Endothelial cell of umbilical vein (primary cell): ENCODE data around the gene PRKCG. TPM values are rescaled to one million over a fixed set of nuclear protein-coding genes. Genes with fewer than 3 reads are reported as not detected.

Experiments used
- BruUV-seq: library from RNA; stranded (reverse); fragments of 400-500 nt; replicated peaks from 2 replicates; lab custom pipeline; 2021; lab: Mats Ljungman, UMichigan
- CTCF ChIA-PET: fragments of 300-600, 350-600 bp; sonication (Branson Sonifier 250); formaldehyde crosslinking; loops from one replicate; lab custom pipeline; 2021; ENCODE audit warnings: antibody characterized with exemption, inconsistent platforms; lab: Charles Lee
- POLR2A ChIA-PET: fragments of 300-600, 350-600 bp; sonication (Branson Sonifier 250); formaldehyde crosslinking; loops from one replicate; lab custom pipeline; 2021; ENCODE audit warnings: antibody characterized with exemption, inconsistent platforms; lab: Charles Lee
- DNase-seq: peaks from one replicate; pipeline ENCODE4 v3.0.0-alpha.2; 2011; ENCODE audit warnings: low read depth, low spot score
- FAIRE-seq: peaks from 2 replicates; lab custom pipeline; 2011; peaks lifted over from hg19 to GRCh38; lab: Jason Lieb, UNC
- H2AFZ ChIP-seq: 2 replicates; pipeline ENCODE4 v1.6.0; 2012; ENCODE audit warnings: low read depth, low read length, control low read depth, inconsistent platforms
- H3K27ac ChIP-seq: 2 replicates; pipeline ENCODE4 v1.5.1; 2011; ENCODE audit warnings: low read depth, mild to moderate bottlenecking, control low read depth, low read length, moderate library complexity; ENCODE audit not compliant: insufficient read depth
- H3K27me3 ChIP-seq, 2 experiments: 2 replicates each; pipeline versions ENCODE4 v1.6.0 to v1.6.1; 2011; ENCODE audit warnings: low read length in 2 of 2, mixed read lengths in 1 of 2; ENCODE audit not compliant: control insufficient read depth in 2 of 2, insufficient read depth in 2 of 2
- H3K36me3 ChIP-seq, 2 experiments: 2 replicates in 1 of 2; 3 replicates in 1 of 2; pipeline ENCODE4 v1.5.1; 2011; ENCODE audit warnings: low read length in 2 of 2, mild to moderate bottlenecking in 1 of 2, moderate library complexity in 1 of 2; ENCODE audit not compliant: control insufficient read depth in 2 of 2, insufficient read depth in 2 of 2; ENCODE audit errors: extremely low read depth in 1 of 2
- H3K4me1 ChIP-seq: 3 replicates; pipeline ENCODE4 v1.5.1; 2011; ENCODE audit warnings: mild to moderate bottlenecking, low read length; ENCODE audit not compliant: control insufficient read depth, insufficient read depth; ENCODE audit errors: extremely low read depth
- H3K4me2 ChIP-seq: 2 replicates; pipeline ENCODE4 v1.6.1; 2011; ENCODE audit warnings: low read length, control low read depth, mixed read lengths; ENCODE audit not compliant: insufficient read depth
- H3K4me3 ChIP-seq, 3 experiments: fragments of 200-600 bp in 1 of 3; sonication (generic), shearing (Covaris generic) in 1 of 3; replicated peaks in 1 of 3; 2 replicates each; pipeline ENCODE4 v1.5.1; 2011 to 2016; ENCODE audit warnings: control low read depth in 3 of 3, low read length in 3 of 3, mild to moderate bottlenecking in 2 of 3, inconsistent platforms in 1 of 3, low read depth in 1 of 3, moderate library complexity in 1 of 3; ENCODE audit not compliant: insufficient read depth in 1 of 3
- H3K79me2 ChIP-seq: 2 replicates; pipeline ENCODE4 v1.6.0; 2012; ENCODE audit warnings: low read length, inconsistent platforms; ENCODE audit not compliant: control insufficient read depth, insufficient read depth
- H3K9ac ChIP-seq: replicated peaks from 2 replicates; pipeline ENCODE3; 2011; ENCODE audit warnings: low read length, control low read depth; ENCODE audit not compliant: insufficient read depth; ENCODE audit errors: extremely low read depth
- H3K9me1 ChIP-seq: replicated peaks from 3 replicates; pipeline ENCODE4 v1.6.0; 2011; ENCODE audit warnings: mild to moderate bottlenecking, low read length; ENCODE audit not compliant: control insufficient read depth, insufficient read depth; ENCODE audit errors: extremely low read depth
- H3K9me3 ChIP-seq: replicated peaks from 2 replicates; pipeline ENCODE4 v1.5.1; 2012; ENCODE audit warnings: low read length, inconsistent platforms; ENCODE audit not compliant: control insufficient read depth, insufficient read depth
- H4K20me1 ChIP-seq: replicated peaks from 2 replicates; pipeline ENCODE3; 2011; ENCODE audit warnings: mild to moderate bottlenecking, low read length; ENCODE audit not compliant: control insufficient read depth, insufficient read depth; ENCODE audit errors: extremely low read depth
- EZH2 ChIP-seq: IDR thresholded peaks from 2 replicates; pipeline ENCODE4 v1.6.1; 2012; ENCODE audit warnings: borderline replicate concordance, low read depth, mild to moderate bottlenecking, moderate library complexity, low read length, inconsistent platforms; ENCODE audit not compliant: severe bottlenecking
- FOS ChIP-seq: IDR thresholded peaks from 2 replicates; pipeline ENCODE4 v1.6.1; 2011; ENCODE audit warnings: mild to moderate bottlenecking, low read length, moderate library complexity, borderline replicate concordance; ENCODE audit not compliant: insufficient read depth
- GATA2 ChIP-seq: IDR thresholded peaks from 2 replicates; pipeline ENCODE4 v1.7.0; 2011; ENCODE audit warnings: low read depth, mild to moderate bottlenecking, moderate library complexity, mixed read lengths, low read length; ENCODE audit not compliant: insufficient read length, insufficient read depth
- JUN ChIP-seq: IDR thresholded peaks from 2 replicates; pipeline ENCODE4 v1.6.1; 2011; ENCODE audit warnings: borderline replicate concordance, low read depth; ENCODE audit not compliant: insufficient read length, insufficient read depth
- MAX ChIP-seq: IDR thresholded peaks from 2 replicates; pipeline ENCODE4 v1.6.1; 2011; ENCODE audit not compliant: insufficient read depth, insufficient read length
- MYC ChIP-seq: IDR thresholded peaks from one replicate; pipeline ENCODE4 v1.6.1; 2011; ENCODE audit warnings: mild to moderate bottlenecking, low read depth, low read length
- POLR2A ChIP-seq: IDR thresholded peaks from 2 replicates; pipeline ENCODE4 v1.6.1; 2012; ENCODE audit warnings: low read depth, mild to moderate bottlenecking, control low read depth, low read length
- POLR2AphosphoS5 ChIP-seq: IDR thresholded peaks from 2 replicates; pipeline ENCODE4 v1.6.1; 2012; ENCODE audit warnings: low read depth, mild to moderate bottlenecking, control low read depth, low read length, moderate library complexity; ENCODE audit not compliant: insufficient read depth
- dilution Hi-C: fragments of 300-500 bp; cut with MboI; formaldehyde crosslinking; loops from one replicate; pipeline ENCODE4 v1.15.0; 2019; ENCODE audit warnings: low sequenced_read_pairs; ENCODE audit not compliant: extremely low pct_ligation_motif_present
- intact Hi-C: fragments of 100-400 bp; cut with micrococcal nuclease; formaldehyde crosslinking; loops from one replicate; pipeline ENCODE4 v1.10.0; 2022
- polyA plus RNA-seq, 4 experiments: library from polyadenylated mRNA; depleted of rRNA in 3 of 4; stranded (reverse) in 3 of 4; unstranded in 1 of 4; fragments of >200 nt; gene quantifications; 2 replicates each; pipeline versions ENCODE4 v1.2.1 to v1.2.3, GENCODE V29; 2011 to 2012; ENCODE audit warnings: missing spikeins in 1 of 4
- total RNA-seq: library from RNA; stranded (reverse); gene quantifications from 2 replicates; pipeline ENCODE4 v1.2.3, GENCODE V29; 2021
- TF ChIP-seq, protein P1 (sequence below), 2 donors: IDR thresholded peaks; 1 replicate in 1 of 2; 2 replicates in 1 of 2; pipeline ENCODE4 v1.5.1; 2011; ENCODE audit warnings: low read length in 2 of 2, mild to moderate bottlenecking in 2 of 2, moderate library complexity in 2 of 2, control low read depth in 1 of 2, inconsistent platforms in 1 of 2, low read depth in 1 of 2; ENCODE audit not compliant: insufficient read depth in 1 of 2; ENCODE audit errors: extremely low read depth in 1 of 2

Gene PRKCG
- total and polyA plus RNA-seq, 2 donors (not counting 3 experiments of a cell fraction or from before 2014, with no cell fraction given): 0.07 TPM; not detected in 1

DNA sequence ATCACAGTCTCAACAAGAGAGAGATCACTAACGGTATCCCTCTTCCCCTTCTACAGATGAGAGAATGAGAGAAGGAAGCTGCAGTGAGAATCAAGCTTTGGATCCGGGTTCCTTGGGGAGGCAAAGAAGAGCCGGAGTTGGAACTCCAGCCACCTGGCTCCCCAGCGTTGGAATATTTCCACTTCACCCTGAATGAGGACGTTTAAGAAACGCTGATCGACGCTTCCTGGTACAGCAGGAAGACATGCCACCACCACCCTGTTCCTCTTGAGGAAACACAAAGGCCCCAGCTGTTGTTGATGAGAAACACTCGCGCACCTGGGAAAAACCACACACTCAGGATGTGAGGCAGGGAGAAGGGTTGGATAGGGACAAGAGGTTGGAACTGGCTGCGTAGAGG, 69.4 kb downstream of the PRKCG start:
- H3K27me3 ChIP-seq: peaks cover under 1 to 2% of the 10 kb centered on the region in 2 experiments
- H3K27ac ChIP-seq: no peak overlapping the region
- TF ChIP-seq, protein P1, sequence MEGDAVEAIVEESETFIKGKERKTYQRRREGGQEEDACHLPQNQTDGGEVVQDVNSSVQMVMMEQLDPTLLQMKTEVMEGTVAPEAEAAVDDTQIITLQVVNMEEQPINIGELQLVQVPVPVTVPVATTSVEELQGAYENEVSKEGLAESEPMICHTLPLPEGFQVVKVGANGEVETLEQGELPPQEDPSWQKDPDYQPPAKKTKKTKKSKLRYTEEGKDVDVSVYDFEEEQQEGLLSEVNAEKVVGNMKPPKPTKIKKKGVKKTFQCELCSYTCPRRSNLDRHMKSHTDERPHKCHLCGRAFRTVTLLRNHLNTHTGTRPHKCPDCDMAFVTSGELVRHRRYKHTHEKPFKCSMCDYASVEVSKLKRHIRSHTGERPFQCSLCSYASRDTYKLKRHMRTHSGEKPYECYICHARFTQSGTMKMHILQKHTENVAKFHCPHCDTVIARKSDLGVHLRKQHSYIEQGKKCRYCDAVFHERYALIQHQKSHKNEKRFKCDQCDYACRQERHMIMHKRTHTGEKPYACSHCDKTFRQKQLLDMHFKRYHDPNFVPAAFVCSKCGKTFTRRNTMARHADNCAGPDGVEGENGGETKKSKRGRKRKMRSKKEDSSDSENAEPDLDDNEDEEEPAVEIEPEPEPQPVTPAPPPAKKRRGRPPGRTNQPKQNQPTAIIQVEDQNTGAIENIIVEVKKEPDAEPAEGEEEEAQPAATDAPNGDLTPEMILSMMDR (IDR thresholded peaks at IDR 0.05; ENCODE audit: extremely low read depth in 1 of 2, insufficient read depth in 1 of 2, low read depth in 1 of 2, low read length in 2 of 2): no peak
- TF ChIP-seq POLR2AphosphoS5 (no peak), JUN (no peak), EZH2 (no peak), MYC (no peak), GATA2 (no peak), POLR2A (no peak), MAX (no peak), FOS (no peak)
- H3K9me1 ChIP-seq: no peaks in the 10 kb centered on the region
- CTCF ChIA-PET: no interaction called here
- FAIRE-seq (no peak), DNase-seq (no peak)
- no peaks in the 10 kb centered on the region for H3K9me3 ChIP-seq
- H2AFZ ChIP-seq: no peak overlapping the region
- no peaks in the 10 kb centered on the region for H3K36me3 ChIP-seq
- H3K79me2 ChIP-seq: no peaks in the 10 kb centered on the region
- H3K4me3 ChIP-seq: no peak overlapping the region
- no peak overlapping the region for H3K4me2 ChIP-seq
- POLR2A ChIA-PET: no interaction called here
- no peak overlapping the region for H3K9ac ChIP-seq
- no peaks in the 10 kb centered on the region for H3K4me1 ChIP-seq
- dilution Hi-C loops: no loop called here
- H4K20me1 ChIP-seq: no peaks in the 10 kb centered on the region
- intact Hi-C loops: no loop called here
- no TSS peak for BruUV-seq
